IMR-90 (cell line): Measurements from ENCODE around the gene CERKL. TPM values are rescaled to one million over a fixed set of nuclear protein-coding genes. Genes with fewer than 3 reads are reported as not detected.

ENCODE experiments used
- ATAC-seq: fragments of 200-7000 bp; cut with Tn5 transposase; 2 replicates; pipeline ENCODE4 v1.9.1; 2020; ENCODE audit warnings: low read depth, mild to moderate bottlenecking, moderate library complexity
- BruUV-seq: library from RNA; stranded (reverse); fragments of 400-500 nt; replicated peaks from 2 replicates; lab custom pipeline; 2021; lab: Mats Ljungman, UMichigan
- CTCF ChIA-PET: fragments of 300-600 bp; formaldehyde crosslinking; extraction: SDS; loops from one replicate; lab custom pipeline; 2021; ENCODE audit warnings: antibody characterized with exemption; lab: Yijun Ruan, JAX
- POLR2A ChIA-PET: fragments of 300-600 bp; sonication (Branson Sonifier 250); formaldehyde crosslinking; loops from one replicate; lab custom pipeline; 2022; ENCODE audit warnings: antibody characterized with exemption; ENCODE audit not compliant: unreplicated experiment; lab: Charles Lee
- DNase-seq: peaks from one replicate; pipeline ENCODE4 v3.0.0; 2013
- H2AFZ ChIP-seq: replicated peaks from 2 replicates; pipeline ENCODE3; 2013; ENCODE audit warnings: low read length, mild to moderate bottlenecking; ENCODE audit not compliant: poor library complexity
- H2AK5ac ChIP-seq: 2 replicates; pipeline ENCODE4 v1.6.1; 2013; ENCODE audit warnings: low read depth, low read length, inconsistent platforms
- H2AK9ac ChIP-seq: replicated peaks from 2 replicates; pipeline ENCODE3; 2013; ENCODE audit warnings: mild to moderate bottlenecking, low read depth, low read length, moderate library complexity; ENCODE audit not compliant: poor library complexity
- H2BK120ac ChIP-seq: 2 replicates; pipeline ENCODE4 v1.6.1; 2013; ENCODE audit warnings: low read depth, low read length, inconsistent platforms
- H2BK15ac ChIP-seq: 3 replicates; pipeline ENCODE4 v1.6.1; 2013; ENCODE audit warnings: low read depth, low read length, inconsistent platforms
- H2BK20ac ChIP-seq: 2 replicates; pipeline ENCODE4 v1.6.1; 2013; ENCODE audit warnings: low read depth, mild to moderate bottlenecking, inconsistent platforms, low read length, moderate library complexity
- H2BK5ac ChIP-seq: 2 replicates; pipeline ENCODE4 v1.6.1; 2013; ENCODE audit warnings: mild to moderate bottlenecking, low read depth, low read length, inconsistent platforms; ENCODE audit not compliant: poor library complexity, severe bottlenecking
- H3K14ac ChIP-seq: replicated peaks from 2 replicates; pipeline ENCODE4 v1.6.1; 2013; ENCODE audit warnings: low read depth, low read length, inconsistent platforms
- H3K18ac ChIP-seq: 2 replicates; pipeline ENCODE4 v1.6.1; 2013; ENCODE audit warnings: low read depth, low read length, control low read depth
- H3K23ac ChIP-seq: 2 replicates; pipeline ENCODE4 v1.6.1; 2013; ENCODE audit warnings: low read depth, low read length, inconsistent platforms
- H3K27ac ChIP-seq: 2 replicates; pipeline ENCODE4 v1.5.1; 2013; ENCODE audit warnings: mild to moderate bottlenecking, control low read depth, low read length; ENCODE audit not compliant: insufficient read depth
- H3K27me3 ChIP-seq: 2 replicates; pipeline ENCODE4 v1.6.1; 2013; ENCODE audit warnings: low read length; ENCODE audit not compliant: control insufficient read depth, insufficient read depth
- H3K36me3 ChIP-seq: 2 replicates; pipeline ENCODE4 v1.6.1; 2013; ENCODE audit warnings: low read length, mixed read lengths; ENCODE audit not compliant: control insufficient read depth, insufficient read depth
- H3K4ac ChIP-seq: 2 replicates; pipeline ENCODE4 v1.6.1; 2013; ENCODE audit warnings: low read depth, low read length, inconsistent platforms
- H3K4me1 ChIP-seq: 2 replicates; pipeline ENCODE4 v1.6.1; 2013; ENCODE audit warnings: low read length, mixed read lengths; ENCODE audit not compliant: control insufficient read depth, insufficient read depth
- H3K4me2 ChIP-seq: 2 replicates; pipeline ENCODE4 v1.6.1; 2013; ENCODE audit warnings: low read depth, mild to moderate bottlenecking, control low read depth, low read length, moderate library complexity
- H3K4me3 ChIP-seq: 2 replicates; pipeline ENCODE4 v1.5.1; 2013; ENCODE audit warnings: low read depth, mild to moderate bottlenecking, control low read depth, low read length, moderate library complexity; ENCODE audit not compliant: insufficient read depth
- H3K56ac ChIP-seq: 2 replicates; pipeline ENCODE4 v1.6.1; 2013; ENCODE audit warnings: low read length, inconsistent platforms; ENCODE audit not compliant: insufficient read depth; ENCODE audit errors: extremely low read depth
- H3K79me1 ChIP-seq, 2 experiments: 2 replicates each; pipeline ENCODE4 v1.6.1; 2013; ENCODE audit warnings: low read length in 2 of 2, inconsistent platforms in 1 of 2, low read depth in 1 of 2
- H3K9ac ChIP-seq: 2 replicates; pipeline ENCODE4 v1.6.1; 2013; ENCODE audit warnings: low read depth, low read length, control low read depth
- H3K9me1 ChIP-seq: 2 replicates; pipeline ENCODE4 v1.6.1; 2013; ENCODE audit warnings: low read length, inconsistent platforms; ENCODE audit not compliant: insufficient read depth
- H3K9me3 ChIP-seq: 2 replicates; pipeline ENCODE4 v1.6.1; 2013; ENCODE audit warnings: low read length; ENCODE audit not compliant: control insufficient read depth, insufficient read depth
- H4K20me1 ChIP-seq: 2 replicates; pipeline ENCODE4 v1.6.1; 2013; ENCODE audit warnings: low read length, inconsistent platforms; ENCODE audit not compliant: insufficient read depth
- H4K5ac ChIP-seq: 2 replicates; pipeline ENCODE4 v1.6.1; 2013; ENCODE audit warnings: mild to moderate bottlenecking, low read depth, low read length, control low read depth
- H4K8ac ChIP-seq, 2 experiments: 2 replicates each; pipeline ENCODE4 v1.6.1; 2013; ENCODE audit warnings: low read depth in 2 of 2, low read length in 2 of 2, control low read depth in 1 of 2, inconsistent platforms in 1 of 2
- H4K91ac ChIP-seq: 2 replicates; pipeline ENCODE4 v1.6.1; 2013; ENCODE audit warnings: low read depth, low read length, inconsistent platforms; ENCODE audit not compliant: insufficient read depth
- FOS ChIP-seq: fragments of 150-350 bp; IDR thresholded peaks from 2 replicates; pipeline ENCODE4 v1.6.1; 2016; ENCODE audit warnings: low read depth, low read length
- MAZ ChIP-seq: IDR thresholded peaks from 2 replicates; pipeline ENCODE4 v1.6.1; 2012; ENCODE audit warnings: low read depth, mild to moderate bottlenecking, low read length, improper control_type of control experiment, moderate library complexity, borderline replicate concordance
- SMC3 ChIP-seq: fragments of 150-350 bp; IDR thresholded peaks from 2 replicates; pipeline ENCODE4 v1.6.1; 2016; ENCODE audit warnings: low read depth, mild to moderate bottlenecking, antibody characterized with exemption, low read length, moderate library complexity
- WGBS, 2 experiments: methylation state at CpG; one replicate each; pipeline versions ENCODE4 v1.1.5 to v1.1.7; 2013; ENCODE audit warnings: missing lambda C conversion rate in 2 of 2; ENCODE audit not compliant: insufficient read length in 1 of 2; ENCODE audit errors: extremely low coverage in 2 of 2; 5-methylcytosine and 5-hydroxymethylcytosine counted together
- dilution Hi-C: fragments of 300-500 bp; cut with HindIII; formaldehyde crosslinking; loops from one replicate; pipeline ENCODE4 v1.14.3; 2018; ENCODE audit warnings: low sequenced_read_pairs; ENCODE audit not compliant: unreplicated experiment
- in situ Hi-C: fragments of 300-500 bp; cut with MboI; formaldehyde crosslinking; loops from 3 replicates; pipeline ENCODE4 v1.14.3; 2019; ENCODE audit warnings: low sequenced_read_pairs, inconsistent platforms, mixed read lengths
- intact Hi-C: fragments of 100-400 bp; cut with micrococcal nuclease; formaldehyde crosslinking; loops from 2 replicates; pipeline ENCODE4 v1.10.0; 2022
- polyA plus RNA-seq, 3 experiments: library from polyadenylated mRNA; depleted of rRNA; stranded (reverse); fragments of >200 nt; gene quantifications; 2 replicates each; pipeline ENCODE4 v1.2.3, GENCODE V29; 2012; ENCODE audit warnings: low replicate concordance in 1 of 3
- total RNA-seq: library from RNA; depleted of rRNA; stranded (reverse); fragments of >200 nt; gene quantifications from 2 replicates; pipeline ENCODE4 v1.2.3, GENCODE V29; 2012
- TF ChIP-seq, protein P1 (sequence below): fragments of 150-350 bp; IDR thresholded peaks from 2 replicates; pipeline ENCODE4 v1.6.1; 2016; ENCODE audit warnings: low read depth, mild to moderate bottlenecking, low read length, moderate library complexity, borderline replicate concordance

CERKL gene
- total and polyA plus RNA-seq, 2 of the 4 experiments (the other 2 are of a cell fraction), result under 0.01 TPM; not detected in 1

DNA sequence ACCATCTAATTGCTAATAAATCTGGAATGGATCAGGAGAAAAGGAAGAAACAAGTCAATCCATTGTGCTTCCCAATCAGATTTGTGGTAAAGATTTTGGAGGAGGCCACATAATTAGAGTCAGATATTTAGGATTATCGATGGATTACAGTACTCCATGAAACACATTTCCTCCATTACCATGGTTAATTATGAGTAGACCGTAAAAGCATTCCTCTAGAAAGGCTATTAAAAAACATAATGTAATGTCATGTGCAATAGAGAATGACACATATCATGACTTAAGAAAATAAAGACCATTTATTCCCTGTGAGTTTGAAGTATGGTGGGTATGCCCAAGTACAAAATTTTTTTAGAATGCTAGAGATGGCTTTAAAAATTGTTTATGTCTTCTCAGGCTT is 103.7 kb downstream of the CERKL start:
- Histone ChIP-seq H3K27ac (no peak overlapping the region), H3K18ac (no peak overlapping the region), H3K23ac (no peak overlapping the region), H4K5ac (no peak overlapping the region), H3K9ac (no peak overlapping the region), H3K56ac (no peak overlapping the region), H2BK20ac (no peak overlapping the region), H4K20me1 (no peaks in the 10 kb centered on the region), H3K9me3 (no peaks in the 10 kb centered on the region), H2BK15ac (no peak overlapping the region), H2BK5ac (no peak overlapping the region), H3K36me3 (no peaks in the 10 kb centered on the region), H3K4me3 (no peak overlapping the region), H2AK5ac (no peak overlapping the region), H2AFZ (no peak overlapping the region), H3K4ac (no peak overlapping the region), H3K14ac (no peak overlapping the region), H4K8ac (no peak overlapping the region), H2AK9ac (no peak overlapping the region), H3K27me3 (no peaks in the 10 kb centered on the region), H3K79me1 (no peaks in the 10 kb centered on the region), H2BK120ac (no peak overlapping the region), H3K4me1 (no peaks in the 10 kb centered on the region), H3K9me1 (no peaks in the 10 kb centered on the region), H3K4me2 (no peak overlapping the region), H4K91ac (no peak overlapping the region)
- no peak for DNase-seq
- no peak for ATAC-seq
- CTCF ChIA-PET, result interaction anchor here (0.7 kb wide), 2 partner anchors 28 to 1537 kb away, joined by 3 to 6 read pairs; no protein-coding TSS in a partner anchor
- no TSS peak for BruUV-seq
- TF ChIP-seq FOS (no peak), MAZ (no peak), SMC3 (no peak)
- TF ChIP-seq, protein P1, sequence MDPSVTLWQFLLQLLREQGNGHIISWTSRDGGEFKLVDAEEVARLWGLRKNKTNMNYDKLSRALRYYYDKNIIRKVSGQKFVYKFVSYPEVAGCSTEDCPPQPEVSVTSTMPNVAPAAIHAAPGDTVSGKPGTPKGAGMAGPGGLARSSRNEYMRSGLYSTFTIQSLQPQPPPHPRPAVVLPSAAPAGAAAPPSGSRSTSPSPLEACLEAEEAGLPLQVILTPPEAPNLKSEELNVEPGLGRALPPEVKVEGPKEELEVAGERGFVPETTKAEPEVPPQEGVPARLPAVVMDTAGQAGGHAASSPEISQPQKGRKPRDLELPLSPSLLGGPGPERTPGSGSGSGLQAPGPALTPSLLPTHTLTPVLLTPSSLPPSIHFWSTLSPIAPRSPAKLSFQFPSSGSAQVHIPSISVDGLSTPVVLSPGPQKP, result no peak
- WGBS, 2 experiments, result no CpG with 5 or more reads among the region's 2 CpGs
- POLR2A ChIA-PET, result no interaction called here
- intact Hi-C loops (no loop called here), dilution Hi-C loops (no loop called here), in situ Hi-C loops (no loop called here)
